ENCODE results near the gene PRDX2. TPM values are rescaled to one million over a fixed set of nuclear protein-coding genes. Genes with fewer than 3 reads are reported as not detected.

PRDX2 gene
- total and polyA plus RNA-seq, 2 experiments from 2014 or later, result 497 to 581 TPM

- Histone ChIP-seq H3K4me1 (ENCODE audit: insufficient read depth) (no peaks in the 10 kb centered on the region), H3K4me3 (no peak overlapping the region), H3K36me3 (replicated peaks; ENCODE audit: insufficient read depth, low read depth) (no peaks in the 10 kb centered on the region), H3K9me3 (ENCODE audit: low read depth) (no peaks in the 10 kb centered on the region), H3K4me2 (no peak overlapping the region), H3K27ac (no peak overlapping the region), H2AFZ (no peak overlapping the region), H3K79me2 (no peaks in the 10 kb centered on the region), H3K9me2 (replicated peaks; ENCODE audit: insufficient read depth) (no peaks in the 10 kb centered on the region), H4K20me1 (ENCODE audit: insufficient read depth, poor library complexity, severe bottlenecking) (no peaks in the 10 kb centered on the region), H3K27me3 (peaks cover 25% of the 10 kb centered on the region)
- DNase-seq (ENCODE audit: low spot score), result no peak
- TF ChIP-seq, protein P1, sequence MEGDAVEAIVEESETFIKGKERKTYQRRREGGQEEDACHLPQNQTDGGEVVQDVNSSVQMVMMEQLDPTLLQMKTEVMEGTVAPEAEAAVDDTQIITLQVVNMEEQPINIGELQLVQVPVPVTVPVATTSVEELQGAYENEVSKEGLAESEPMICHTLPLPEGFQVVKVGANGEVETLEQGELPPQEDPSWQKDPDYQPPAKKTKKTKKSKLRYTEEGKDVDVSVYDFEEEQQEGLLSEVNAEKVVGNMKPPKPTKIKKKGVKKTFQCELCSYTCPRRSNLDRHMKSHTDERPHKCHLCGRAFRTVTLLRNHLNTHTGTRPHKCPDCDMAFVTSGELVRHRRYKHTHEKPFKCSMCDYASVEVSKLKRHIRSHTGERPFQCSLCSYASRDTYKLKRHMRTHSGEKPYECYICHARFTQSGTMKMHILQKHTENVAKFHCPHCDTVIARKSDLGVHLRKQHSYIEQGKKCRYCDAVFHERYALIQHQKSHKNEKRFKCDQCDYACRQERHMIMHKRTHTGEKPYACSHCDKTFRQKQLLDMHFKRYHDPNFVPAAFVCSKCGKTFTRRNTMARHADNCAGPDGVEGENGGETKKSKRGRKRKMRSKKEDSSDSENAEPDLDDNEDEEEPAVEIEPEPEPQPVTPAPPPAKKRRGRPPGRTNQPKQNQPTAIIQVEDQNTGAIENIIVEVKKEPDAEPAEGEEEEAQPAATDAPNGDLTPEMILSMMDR (IDR thresholded peaks at IDR 0.05; ENCODE audit: poor library complexity), result no peak
- TF ChIP-seq EZH2phosphoT487 (IDR thresholded peaks at IDR 0.05; ENCODE audit: low read depth, severe bottlenecking, unreplicated experiment), result no peak
- no peak for TF ChIP-seq EZH2 (IDR thresholded peaks at IDR 0.05; ENCODE audit: borderline replicate concordance)
- 79% methylated on average over 9 of the region's 9 CpGs for WGBS (ENCODE audit: low lambda C conversion rate, missing lambda C conversion rate)
Observed at GRCh38 chr19:12750851-12751250, 50.7 kb downstream of the PRDX2 start.

GRCh38 chr19:12749938-12750521 is 51.6 kb downstream of the PRDX2 start:
- H3K79me2 ChIP-seq, result no peaks in the 10 kb centered on the region
- no peak overlapping the region for H3K4me2 ChIP-seq
- no peaks in the 10 kb centered on the region for H3K9me2 ChIP-seq (replicated peaks; ENCODE audit: insufficient read depth)
- no peaks in the 10 kb centered on the region for H3K4me1 ChIP-seq (ENCODE audit: insufficient read depth)
- WGBS (ENCODE audit: low lambda C conversion rate, missing lambda C conversion rate), result 55% methylated on average over 24 of the region's 24 CpGs
- H2AFZ ChIP-seq, result no peak overlapping the region
- DNase-seq (ENCODE audit: low spot score), result no peak
- no peak overlapping the region for H3K4me3 ChIP-seq
- no peak overlapping the region for H3K27ac ChIP-seq
- H3K36me3 ChIP-seq (replicated peaks; ENCODE audit: insufficient read depth, low read depth), result no peaks in the 10 kb centered on the region
- H4K20me1 ChIP-seq (ENCODE audit: insufficient read depth, poor library complexity, severe bottlenecking), result no peaks in the 10 kb centered on the region
- TF ChIP-seq EZH2phosphoT487 (IDR thresholded peaks at IDR 0.05; ENCODE audit: low read depth, severe bottlenecking, unreplicated experiment), result no peak
- TF ChIP-seq EZH2 (IDR thresholded peaks at IDR 0.05; ENCODE audit: borderline replicate concordance), result no peak
- TF ChIP-seq, protein P1 (IDR thresholded peaks at IDR 0.05; ENCODE audit: poor library complexity), result no peak
- peaks cover 25% of the 10 kb centered on the region for H3K27me3 ChIP-seq
- no peaks in the 10 kb centered on the region for H3K9me3 ChIP-seq (ENCODE audit: low read depth)

GRCh38 chr19:12748489-12748888 is 53.1 kb downstream of the PRDX2 start:
- Histone ChIP-seq H3K79me2 (no peaks in the 10 kb centered on the region), H3K27me3 (peaks cover 25% of the 10 kb centered on the region), H3K36me3 (replicated peaks; ENCODE audit: insufficient read depth, low read depth) (no peaks in the 10 kb centered on the region), H3K4me3 (no peak overlapping the region), H3K27ac (no peak overlapping the region), H4K20me1 (ENCODE audit: insufficient read depth, poor library complexity, severe bottlenecking) (no peaks in the 10 kb centered on the region), H3K4me2 (no peak overlapping the region), H3K9me2 (replicated peaks; ENCODE audit: insufficient read depth) (no peaks in the 10 kb centered on the region), H3K9me3 (ENCODE audit: low read depth) (no peaks in the 10 kb centered on the region), H3K4me1 (ENCODE audit: insufficient read depth) (no peaks in the 10 kb centered on the region), H2AFZ (no peak overlapping the region)
- TF ChIP-seq EZH2phosphoT487 (IDR thresholded peaks at IDR 0.05; ENCODE audit: low read depth, severe bottlenecking, unreplicated experiment), result no peak
- TF ChIP-seq, protein P1 (IDR thresholded peaks at IDR 0.05; ENCODE audit: poor library complexity), result no peak
- no peak for TF ChIP-seq EZH2 (IDR thresholded peaks at IDR 0.05; ENCODE audit: borderline replicate concordance)
- DNase-seq (ENCODE audit: low spot score), result no peak
- 75% methylated on average over 4 of the region's 6 CpGs for WGBS (ENCODE audit: low lambda C conversion rate, missing lambda C conversion rate)

Small RNA genes within 50 kb of the gene (microRNA-seq; reads per million reads assigned to microRNA genes)
- not detected for gene MIR5684

Small RNA genes within 50 kb of the gene (small RNA-seq; reads per million reads assigned to genes)
- gene MIR5684, result not detected

Other genes starting within 250 kb of the PRDX2 start
- gene ZNF490, start 191.0 kb downstream of the PRDX2 start, total RNA-seq, result 7.8 and 8.1 TPM in 2 replicates
- gene ZNF490, start 191.0 kb downstream of the PRDX2 start, polyA plus RNA-seq, result 1.8 and 2.3 TPM in 2 replicates
- gene ZNF791, start 190.9 kb downstream of the PRDX2 start, total RNA-seq, result 16.1 and 16.2 TPM in 2 replicates
- 11.5 and 16.6 TPM in 2 replicates for gene ZNF791, start 190.9 kb downstream of the PRDX2 start, polyA plus RNA-seq
- 67.2 and 68.8 TPM in 2 replicates for gene MAN2B1, start 135.1 kb downstream of the PRDX2 start, total RNA-seq
- 77.1 and 81.9 TPM in 2 replicates for gene MAN2B1, start 135.1 kb downstream of the PRDX2 start, polyA plus RNA-seq
- 9.1 and 12.2 TPM in 2 replicates for gene WDR83, start 135.0 kb downstream of the PRDX2 start, total RNA-seq
- 19.5 and 21.5 TPM in 2 replicates for gene WDR83, start 135.0 kb downstream of the PRDX2 start, polyA plus RNA-seq
- 62.6 and 71.7 TPM in 2 replicates for gene DHPS, start 119.9 kb downstream of the PRDX2 start, total RNA-seq
- 63.1 and 84.7 TPM in 2 replicates for gene DHPS, start 119.9 kb downstream of the PRDX2 start, polyA plus RNA-seq
- gene GNG14, start 113.8 kb downstream of the PRDX2 start, total RNA-seq, result not detected in 2 replicates
- not detected in 2 replicates for gene GNG14, start 113.8 kb downstream of the PRDX2 start, polyA plus RNA-seq
- 8.1 and 10.9 TPM in 2 replicates for gene FBXW9, start 105.2 kb downstream of the PRDX2 start, total RNA-seq
- 9.1 and 11.1 TPM in 2 replicates for gene FBXW9, start 105.2 kb downstream of the PRDX2 start, polyA plus RNA-seq
- 41.4 and 65.2 TPM in 2 replicates for gene TNPO2, start 77.9 kb downstream of the PRDX2 start, total RNA-seq
- 11.7 and 16.0 TPM in 2 replicates for gene TNPO2, start 77.9 kb downstream of the PRDX2 start, polyA plus RNA-seq
- gene TRIR, start 67.1 kb downstream of the PRDX2 start, total RNA-seq, result 243 and 268 TPM in 2 replicates
- 246 and 259 TPM in 2 replicates for gene TRIR, start 67.1 kb downstream of the PRDX2 start, polyA plus RNA-seq
- 52.3 and 79.6 TPM in 2 replicates for gene GET3, start 64.3 kb downstream of the PRDX2 start, total RNA-seq
- 85.4 and 108 TPM in 2 replicates for gene GET3, start 64.3 kb downstream of the PRDX2 start, polyA plus RNA-seq
- gene BEST2, start 50.0 kb downstream of the PRDX2 start, total RNA-seq, result not detected in 2 replicates
- gene BEST2, start 50.0 kb downstream of the PRDX2 start, polyA plus RNA-seq, result not detected in 2 replicates
- 44.3 and 70.5 TPM in 2 replicates for gene HOOK2, start 26.2 kb downstream of the PRDX2 start, total RNA-seq
- 113 and 128 TPM in 2 replicates for gene HOOK2, start 26.2 kb downstream of the PRDX2 start, polyA plus RNA-seq
- gene JUNB, start 10.3 kb downstream of the PRDX2 start, total RNA-seq, result 343 and 399 TPM in 2 replicates
- 539 and 633 TPM in 2 replicates for gene JUNB, start 10.3 kb downstream of the PRDX2 start, polyA plus RNA-seq
- gene THSD8, start 269 bp upstream of the PRDX2 start, total RNA-seq, result not detected in 2 replicates
- 5.1 and 5.7 TPM in 2 replicates for gene THSD8, start 269 bp upstream of the PRDX2 start, polyA plus RNA-seq
- 8.3 and 9.3 TPM in 2 replicates for gene RNASEH2A, start 4.8 kb upstream of the PRDX2 start, total RNA-seq
- 20.4 and 25.7 TPM in 2 replicates for gene RNASEH2A, start 4.8 kb upstream of the PRDX2 start, polyA plus RNA-seq
- gene RTBDN, start 32.8 kb upstream of the PRDX2 start, total RNA-seq, result 0.32 TPM in 1 of 2 replicates, not detected in the other
- gene RTBDN, start 32.8 kb upstream of the PRDX2 start, polyA plus RNA-seq, result 0.36 TPM in 1 of 2 replicates, not detected in the other
- 0.20 and 0.32 TPM in 2 replicates for gene MAST1, start 36.7 kb upstream of the PRDX2 start, total RNA-seq
- 0.22 and 0.54 TPM in 2 replicates for gene MAST1, start 36.7 kb upstream of the PRDX2 start, polyA plus RNA-seq
- gene DNASE2, start 79.6 kb upstream of the PRDX2 start, total RNA-seq, result 25.7 and 31.5 TPM in 2 replicates
- gene DNASE2, start 79.6 kb upstream of the PRDX2 start, polyA plus RNA-seq, result 41.3 and 41.9 TPM in 2 replicates
- 0.37 TPM in 1 of 2 replicates, not detected in the other for gene KLF1, start 85.4 kb upstream of the PRDX2 start, total RNA-seq
- not detected in 2 replicates for gene KLF1, start 85.4 kb upstream of the PRDX2 start, polyA plus RNA-seq
- gene GCDH, start 89.4 kb upstream of the PRDX2 start, total RNA-seq, result 31.7 and 34.2 TPM in 2 replicates
- 23.4 and 30.7 TPM in 2 replicates for gene GCDH, start 89.4 kb upstream of the PRDX2 start, polyA plus RNA-seq
- 0.67 TPM in 1 of 2 replicates, not detected in the other for gene SYCE2, start 117.5 kb upstream of the PRDX2 start, total RNA-seq
- 0.77 TPM in 1 of 2 replicates, not detected in the other for gene SYCE2, start 117.5 kb upstream of the PRDX2 start, polyA plus RNA-seq
- 36.2 and 45.6 TPM in 2 replicates for gene FARSA, start 131.9 kb upstream of the PRDX2 start, total RNA-seq
- gene FARSA, start 131.9 kb upstream of the PRDX2 start, polyA plus RNA-seq, result 86.5 and 95.3 TPM in 2 replicates
- gene CALR, start 136.8 kb upstream of the PRDX2 start, total RNA-seq, result 1,414 and 1,442 TPM in 2 replicates
- 915 and 922 TPM in 2 replicates for gene CALR, start 136.8 kb upstream of the PRDX2 start, polyA plus RNA-seq
- gene RAD23A, start 144.1 kb upstream of the PRDX2 start, total RNA-seq, result 64.5 and 65.8 TPM in 2 replicates
- gene RAD23A, start 144.1 kb upstream of the PRDX2 start, polyA plus RNA-seq, result 130 and 140 TPM in 2 replicates
- gene GADD45GIP1, start 155.4 kb upstream of the PRDX2 start, total RNA-seq, result 21.0 and 27.2 TPM in 2 replicates
- gene GADD45GIP1, start 155.4 kb upstream of the PRDX2 start, polyA plus RNA-seq, result 106 and 109 TPM in 2 replicates
- gene DAND5, start 167.8 kb upstream of the PRDX2 start, total RNA-seq, result 0.17 TPM in 1 of 2 replicates, not detected in the other
- not detected in 2 replicates for gene DAND5, start 167.8 kb upstream of the PRDX2 start, polyA plus RNA-seq
- gene NFIX, start 193.7 kb upstream of the PRDX2 start, total RNA-seq, result 3.8 and 12.8 TPM in 2 replicates
- 6.3 and 10.2 TPM in 2 replicates for gene NFIX, start 193.7 kb upstream of the PRDX2 start, polyA plus RNA-seq

Measured in hepatocyte (in vitro differentiated cells).